ENCODE data around the gene FHL3.
"Not testable (repeated sequence)": the region's sequence is repeated elsewhere in the genome, so short reads cannot be mapped to it uniquely, and the experiment has no call there.

FHL3 gene

DNA sequence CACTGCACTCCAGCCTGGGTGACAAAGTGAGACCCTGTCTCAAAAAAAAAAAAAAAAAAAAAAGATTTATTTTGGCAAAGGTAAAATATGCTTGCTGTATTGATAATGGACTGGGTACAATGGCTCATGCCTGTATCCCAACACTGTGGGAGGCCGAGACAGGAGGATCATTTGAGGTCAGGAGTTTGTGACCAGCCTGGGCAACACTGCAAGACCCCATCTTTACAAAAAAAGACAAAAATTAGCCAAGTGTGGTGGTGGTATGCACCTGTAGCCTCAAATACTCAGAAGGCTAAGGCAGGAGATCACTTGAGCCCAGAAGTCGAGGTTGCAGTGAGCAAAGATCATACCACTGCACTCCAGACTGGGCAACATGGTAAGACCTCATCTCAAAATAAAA, 21.8 kb downstream of the FHL3 start:
- DNase-seq: no peak

DNA sequence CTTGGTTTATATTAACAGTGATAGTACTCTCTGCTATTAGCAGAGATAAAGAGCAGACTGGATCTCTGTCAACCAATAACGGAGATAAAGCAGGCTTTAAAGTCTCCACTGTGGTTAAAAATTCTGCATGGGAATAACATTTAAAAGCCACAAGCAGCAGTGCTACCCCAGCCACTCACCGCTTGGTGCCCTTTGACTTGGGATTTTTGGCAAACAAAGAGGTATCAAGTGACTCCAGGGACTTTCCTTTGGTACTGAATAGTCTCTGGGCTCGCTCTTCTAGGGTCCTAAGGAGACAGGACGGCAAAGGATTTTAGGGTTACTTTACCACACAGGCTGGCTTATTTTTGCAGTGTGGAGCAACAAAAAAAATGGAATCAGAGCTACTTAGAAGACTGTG, 26.8 kb downstream of the FHL3 start:
- no peak for DNase-seq

DNA sequence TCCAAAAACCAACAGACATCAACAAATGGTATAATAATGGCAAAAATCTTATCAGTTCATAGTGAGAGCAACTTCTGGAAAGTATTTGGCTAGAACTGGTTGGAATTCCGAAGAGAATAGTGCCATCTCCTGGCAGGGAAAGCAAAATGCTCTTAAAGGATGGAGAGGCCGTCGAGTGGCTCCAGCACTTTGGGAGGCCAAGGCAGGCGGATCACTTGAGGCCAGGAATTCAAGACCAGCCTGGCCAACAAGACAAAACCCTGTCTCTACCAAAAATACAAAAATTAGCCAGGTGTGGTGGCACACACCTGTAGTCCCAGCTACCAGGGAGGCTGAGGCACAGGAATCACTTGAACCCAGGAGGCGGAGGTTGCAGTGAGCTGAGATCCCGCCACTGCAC, 30.2 kb downstream of the FHL3 start:
- DNase-seq: not testable (repeated sequence)

DNA sequence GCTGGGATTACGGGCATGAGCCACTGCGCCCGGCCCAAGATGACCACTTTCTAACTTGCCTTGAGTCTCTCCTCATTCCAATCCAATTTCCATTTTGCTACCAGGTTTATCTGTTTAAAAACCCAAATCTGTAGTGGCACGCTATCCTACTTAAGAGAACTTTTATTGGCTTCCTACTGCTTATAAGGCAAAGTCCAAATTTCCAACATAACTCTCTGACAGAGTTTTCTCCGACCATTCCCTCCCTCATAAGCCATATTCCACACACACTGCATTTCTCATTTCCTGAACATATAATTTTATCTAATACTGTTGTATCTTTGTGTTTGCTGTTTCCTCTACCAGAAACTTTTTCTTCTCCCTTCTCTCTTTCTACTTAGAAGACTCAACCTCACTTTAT, 30.7 kb downstream of the FHL3 start:
- DNase-seq: no peak

DNA sequence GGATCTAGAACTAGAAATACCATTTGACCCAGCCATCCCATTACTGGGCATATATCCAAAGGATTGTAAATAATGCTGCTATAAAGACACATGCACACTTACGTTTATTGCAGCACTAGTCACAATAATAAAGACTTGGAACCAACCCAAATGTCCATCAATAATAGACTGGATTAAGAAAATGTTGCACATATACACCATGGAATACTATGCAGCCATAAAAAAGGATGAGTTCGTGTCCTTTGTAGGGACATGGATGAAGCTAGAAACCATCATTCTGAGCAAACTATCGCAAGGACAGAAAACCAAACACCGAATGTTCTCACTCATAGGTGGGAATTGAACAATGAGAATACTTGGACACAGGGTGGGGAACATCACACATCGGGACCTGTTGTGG, 31.6 kb downstream of the FHL3 start:
- not testable (repeated sequence) for DNase-seq

DNA sequence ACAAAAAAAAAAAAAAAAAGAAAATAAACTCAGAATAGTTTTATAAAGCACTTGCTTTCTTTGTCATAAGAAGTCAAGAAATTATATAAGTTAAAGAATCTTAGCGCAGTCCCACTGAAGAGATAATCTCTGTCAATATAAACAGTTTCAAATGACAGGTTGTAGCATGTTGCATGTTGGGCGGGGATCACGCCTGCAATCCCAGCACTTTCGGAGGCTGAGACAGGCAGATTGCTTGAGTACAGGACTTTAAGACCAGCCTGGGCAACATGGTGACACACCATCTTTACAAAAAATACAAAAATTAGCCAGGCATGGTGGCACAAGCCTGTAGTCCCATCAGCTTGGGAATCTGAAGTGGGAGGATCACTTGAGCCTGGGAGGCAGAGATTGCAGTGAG, 40.0 kb downstream of the FHL3 start:
- DNase-seq: no peak

DNA sequence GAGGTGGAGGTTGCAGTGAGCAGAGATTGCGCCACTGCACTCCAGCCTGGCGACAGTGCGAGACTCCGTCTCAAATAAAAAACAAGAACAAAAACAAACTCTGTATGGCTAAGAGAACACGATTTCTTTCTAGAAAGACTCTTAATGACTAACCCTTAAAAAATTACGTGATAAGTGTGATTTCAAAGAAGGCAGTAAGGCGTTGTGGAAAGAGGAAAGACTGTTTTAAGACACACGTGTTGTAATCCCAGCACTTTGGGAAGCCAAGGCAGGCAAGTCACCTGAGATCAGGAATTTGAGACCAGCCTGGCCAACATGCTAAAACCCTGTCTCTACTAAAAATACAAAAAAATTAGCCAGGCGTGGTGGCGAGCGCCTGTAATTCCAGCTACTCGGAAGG, 41.2 kb downstream of the FHL3 start:
- DNase-seq: not testable (repeated sequence)

DNA sequence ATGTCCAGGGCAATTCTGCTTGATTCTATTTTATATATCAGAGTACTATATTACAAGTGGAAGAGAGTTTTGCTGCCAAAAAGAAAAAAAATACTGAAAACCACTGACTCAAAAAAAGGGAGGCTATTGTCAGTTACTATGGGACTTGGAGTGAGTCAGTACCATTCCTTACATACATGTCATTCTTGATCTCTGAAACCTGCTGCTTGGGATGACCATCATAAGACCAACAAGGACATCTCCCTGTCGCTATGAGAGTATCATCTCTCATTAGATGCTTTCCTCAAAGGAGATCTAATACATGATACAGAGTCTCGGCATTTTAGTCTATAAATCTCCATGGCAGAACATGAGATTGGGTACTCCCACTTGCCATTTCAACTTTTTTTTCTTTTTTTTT, 46.6 kb downstream of the FHL3 start:
- DNase-seq: no peak

DNA sequence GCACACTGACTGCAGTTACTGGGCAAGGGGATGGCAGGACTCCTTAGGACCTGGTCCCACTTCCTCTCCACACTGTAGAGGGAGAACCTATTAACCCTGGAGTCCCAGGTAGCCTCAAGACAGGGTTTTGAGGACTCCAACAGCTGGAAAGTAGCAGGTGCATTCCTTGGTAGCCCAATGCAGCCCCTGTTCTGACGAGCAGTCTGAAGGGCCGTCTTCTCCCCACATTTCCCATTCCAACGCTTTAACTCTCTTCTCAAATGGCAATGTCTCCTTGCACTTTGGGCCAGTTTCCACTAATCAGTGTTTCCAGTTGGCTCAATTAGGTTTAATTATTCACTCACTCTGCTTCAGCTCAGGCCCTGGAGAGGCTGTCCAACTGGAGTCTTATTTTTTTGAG, 49.6 kb downstream of the FHL3 start:
- DNase-seq: no peak

DNA sequence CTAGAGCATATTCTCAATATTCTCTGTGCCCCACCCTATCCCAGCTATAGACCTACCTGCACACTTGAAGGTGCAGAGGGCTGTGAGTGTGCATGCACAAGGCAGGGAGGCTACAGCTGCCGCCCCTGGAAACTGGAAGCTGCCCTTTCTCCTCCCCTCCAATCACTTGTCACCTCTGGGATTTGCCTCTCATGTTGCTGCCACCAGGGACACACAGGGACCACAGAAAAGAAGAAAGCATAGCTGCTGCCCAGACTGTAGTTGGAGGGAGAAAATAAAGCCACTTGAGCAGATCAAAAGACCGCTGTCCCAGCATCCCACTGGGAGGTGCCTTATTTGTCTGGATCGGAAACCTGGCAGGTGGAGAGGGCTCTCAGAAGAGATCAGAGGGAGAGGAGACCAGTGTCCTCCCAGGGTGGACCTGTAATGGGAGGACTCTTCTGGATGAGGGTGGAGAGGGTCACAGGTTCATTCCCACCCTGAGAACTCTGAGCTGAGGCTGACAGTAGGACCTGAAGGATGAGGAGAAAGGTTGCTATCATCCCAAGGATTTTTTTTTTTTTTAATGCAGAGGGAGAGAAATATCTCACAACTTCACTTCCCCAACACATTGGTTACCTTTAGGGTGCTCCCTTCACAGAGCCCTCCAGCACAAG, 50.9 kb downstream of the FHL3 start:
- no peak for DNase-seq

DNA sequence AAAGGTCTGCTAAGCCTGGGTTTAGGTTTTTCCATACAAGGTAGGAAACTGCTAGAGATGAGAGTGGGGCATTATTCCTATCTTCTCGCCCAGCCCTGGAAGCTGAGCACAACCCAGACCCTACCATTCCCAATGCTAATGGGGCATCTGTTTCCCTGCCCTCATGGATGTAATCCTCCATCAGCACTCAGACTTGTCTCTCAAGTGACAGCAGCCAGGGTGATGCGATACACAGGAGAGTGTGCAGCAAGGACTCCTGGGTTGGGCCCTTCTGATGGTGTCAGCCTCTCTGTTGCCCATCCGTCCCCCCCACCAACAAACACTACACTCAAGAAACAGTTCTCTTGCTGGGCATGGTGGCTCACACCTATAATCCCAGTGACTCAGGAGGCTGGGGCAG, 52.6 kb downstream of the FHL3 start:
- no peak for DNase-seq

DNA sequence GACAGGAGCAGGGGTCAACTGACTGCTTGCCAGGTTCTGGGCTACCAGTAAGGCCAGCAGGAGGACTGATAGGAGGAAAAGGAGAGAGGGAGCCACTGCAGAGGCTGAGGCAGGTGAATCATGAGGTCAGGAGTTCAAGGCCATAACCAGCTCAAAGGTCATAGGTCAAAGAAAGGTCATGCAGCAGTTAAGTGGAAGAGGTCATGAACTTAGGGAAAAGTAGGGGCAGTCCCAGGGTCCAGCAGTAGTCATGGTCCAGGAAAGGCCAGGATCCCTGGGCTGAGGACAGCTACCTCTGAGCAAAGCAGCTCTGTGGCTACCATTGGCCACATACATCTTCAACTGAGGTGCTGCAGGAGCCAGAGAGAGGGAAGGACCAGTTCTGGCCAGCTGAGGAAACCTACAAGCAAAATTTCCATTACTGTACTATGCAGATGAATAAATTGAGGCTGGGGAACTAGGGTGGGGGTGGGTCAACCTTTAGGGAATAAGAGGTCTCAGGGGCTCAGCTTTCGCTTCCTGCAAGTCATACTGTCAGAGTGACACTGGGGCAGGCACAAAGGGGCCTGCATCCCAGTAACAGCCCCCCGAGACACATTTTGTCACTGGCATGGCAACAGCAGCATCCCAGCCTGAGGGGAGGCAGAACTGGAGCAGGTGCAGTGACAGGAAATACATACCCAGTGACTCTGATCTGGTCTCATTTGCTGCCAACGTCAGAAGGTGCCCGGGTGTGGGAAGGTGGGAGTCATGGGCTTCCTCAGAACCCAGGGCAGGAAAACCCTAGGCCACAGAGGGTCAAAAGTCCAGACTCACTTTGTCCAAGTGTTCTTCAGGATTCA, 53.3 kb downstream of the FHL3 start:
- DNase-seq: no peak

DNA sequence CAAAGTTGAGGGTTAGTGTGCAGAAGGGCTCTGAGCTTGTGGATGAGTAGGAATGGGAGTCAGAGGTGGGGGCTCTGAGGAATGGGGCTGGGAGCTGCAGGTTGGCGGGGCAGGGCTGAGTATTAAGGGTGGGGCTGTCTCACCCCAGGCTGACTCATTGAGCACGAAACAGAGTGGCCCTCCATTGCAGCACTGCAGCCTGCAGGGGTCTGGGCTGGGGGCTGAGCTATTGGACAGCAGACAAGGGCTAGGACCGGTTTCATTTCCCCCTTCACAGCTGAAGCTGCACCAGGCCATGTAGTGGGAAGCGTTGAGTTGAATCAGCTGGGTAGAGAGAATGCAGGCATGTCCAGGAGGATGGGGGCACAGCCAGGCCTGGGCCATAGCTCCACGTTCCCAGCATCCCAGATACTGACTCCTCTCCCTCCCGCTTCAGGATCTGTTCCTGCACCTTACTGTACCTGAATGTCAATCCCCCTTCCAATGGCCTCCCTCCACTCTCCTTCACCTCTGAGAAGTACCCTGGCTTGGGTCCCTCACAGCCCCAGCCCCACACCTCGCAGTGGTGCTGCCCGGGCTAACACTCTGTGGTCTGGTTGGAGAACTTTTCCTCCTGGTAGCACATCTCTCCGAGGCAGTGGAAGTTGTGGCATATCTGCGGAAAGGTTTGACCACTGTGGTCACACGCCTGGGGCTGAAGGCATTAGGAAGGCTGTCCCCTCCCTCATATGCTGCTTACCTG, 54.1 kb downstream of the FHL3 start:
- DNase-seq: no peak

DNA sequence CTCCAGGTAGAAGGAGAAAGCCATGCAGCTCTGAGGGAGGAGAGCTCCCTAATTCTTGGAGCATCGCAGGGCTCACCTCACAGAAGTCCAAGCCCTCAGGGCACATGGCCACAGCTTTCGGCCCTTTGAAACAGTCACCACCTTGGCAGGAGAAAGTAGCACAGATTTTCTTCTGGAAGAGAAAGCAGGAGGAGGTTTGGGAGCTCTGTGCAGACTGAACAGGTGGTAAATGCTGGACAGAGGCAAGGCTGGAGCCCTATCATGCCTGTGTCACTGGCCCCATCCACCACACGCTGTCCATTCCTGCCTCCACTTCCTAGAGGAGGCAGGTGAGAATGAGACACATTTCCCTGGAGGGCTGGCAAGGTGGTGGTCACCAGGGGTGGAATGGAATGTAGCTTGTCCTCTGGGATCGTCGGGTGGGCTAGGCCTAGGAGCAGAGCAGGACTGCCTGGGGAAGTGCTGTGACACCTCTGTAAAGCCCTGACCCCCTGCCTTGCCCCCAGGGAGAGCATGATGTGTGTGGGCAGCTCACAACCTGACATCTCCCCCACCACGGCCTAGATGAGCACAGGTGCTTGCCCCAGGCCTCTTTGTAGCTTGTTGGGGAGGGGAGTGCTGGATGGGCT, 55.7 kb downstream of the FHL3 start:
- no peak for DNase-seq

DNA sequence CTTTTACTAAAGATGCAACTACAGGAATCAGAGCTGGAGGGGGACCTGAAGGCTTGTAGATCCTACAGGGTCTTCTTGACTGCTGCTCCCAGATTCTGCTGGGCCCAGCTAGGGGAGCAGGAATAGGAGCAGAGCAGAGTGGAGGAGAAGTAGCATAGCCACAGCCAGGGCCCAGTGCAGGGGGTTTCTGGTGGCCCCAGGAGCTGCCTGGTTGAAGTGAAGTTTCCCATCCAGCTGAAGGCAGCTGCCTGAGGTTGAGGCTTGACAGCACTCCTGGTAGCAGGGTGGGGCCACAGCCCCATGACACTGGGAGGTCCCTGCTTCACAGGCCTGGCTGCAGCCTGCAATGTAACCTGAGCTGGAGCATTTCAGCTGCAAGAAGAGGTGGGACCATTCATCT, 56.5 kb downstream of the FHL3 start:
- DNase-seq: no peak

DNA sequence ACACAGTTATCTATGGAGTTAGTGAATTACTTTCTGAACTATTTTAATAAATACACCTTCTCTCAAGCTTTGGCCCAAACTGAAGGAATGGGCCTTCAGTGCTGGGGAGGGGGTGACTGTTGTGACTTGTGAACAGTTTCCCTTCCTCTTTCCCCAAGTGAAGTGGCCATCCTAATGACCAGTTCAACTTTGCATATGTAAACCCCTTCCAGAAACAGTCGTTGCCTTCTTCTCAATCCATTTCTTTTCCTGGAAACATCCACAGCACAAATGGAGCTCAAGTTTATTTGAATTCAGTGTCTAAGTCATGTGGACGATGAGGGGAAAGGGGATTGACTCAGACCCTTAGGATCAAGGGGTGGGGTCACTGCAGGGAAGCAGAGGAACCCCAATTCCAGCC, 57.1 kb downstream of the FHL3 start:
- no peak for DNase-seq

DNA sequence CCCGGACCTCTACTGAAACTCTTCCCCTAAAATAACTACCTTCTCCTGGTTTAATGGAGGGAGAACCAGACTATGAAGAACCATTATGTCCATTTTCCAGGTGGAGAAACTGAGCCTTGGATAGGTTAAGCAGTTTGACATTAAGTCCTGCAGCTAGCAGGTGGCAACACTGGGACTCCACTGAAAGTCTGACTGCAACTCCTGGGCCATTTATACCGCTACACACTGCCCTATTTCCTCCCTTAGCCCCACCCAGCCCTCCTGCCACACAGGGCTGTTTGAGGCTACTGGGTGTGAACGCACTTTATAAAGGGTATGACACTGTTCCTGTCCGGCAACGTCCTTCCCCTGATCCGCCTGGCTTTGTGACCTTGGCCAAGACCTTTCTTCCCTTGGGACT, 58.0 kb downstream of the FHL3 start:
- DNase-seq: no peak
